ENCODE results near the gene MBOAT1. TPM values are rescaled to one million over a fixed set of nuclear protein-coding genes. Genes with fewer than 3 reads are reported as not detected.

Gene MBOAT1
- total RNA-seq, 1 donor from 2014 or later = 9.6 TPM

DNA sequence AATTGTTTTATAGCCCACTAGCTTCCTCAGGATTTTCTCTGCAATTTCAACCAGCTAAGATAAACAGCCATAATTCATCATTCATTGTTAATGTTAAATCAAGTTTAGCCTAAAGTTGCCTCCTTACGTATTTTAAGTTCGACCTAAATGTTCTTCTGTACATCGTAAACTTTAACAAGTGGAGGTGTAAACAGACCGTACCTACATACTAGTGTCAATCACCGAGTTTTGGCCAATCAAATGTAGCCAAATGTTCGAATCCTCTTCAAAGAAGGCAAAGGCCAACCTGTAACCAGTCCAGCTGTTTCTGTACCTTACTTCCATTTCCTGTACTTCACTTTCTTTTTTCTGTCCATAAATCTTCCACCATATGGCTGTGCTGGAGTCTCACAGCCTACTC lies 13.5 kb downstream of the MBOAT1 start:
- Histone ChIP-seq H3K4me3 (no peak overlapping the region), H3K27ac (peak overlapping the region; percentile 51), H3K36me3 (no peaks in the 10 kb centered on the region), H3K27me3 (no peaks in the 10 kb centered on the region), H3K4me1 (peaks cover 44% of the 10 kb centered on the region), H3K9me3 (no peaks in the 10 kb centered on the region)
- TF ChIP-seq CTCF (IDR thresholded peaks at IDR 0.05) = no peak
- TF ChIP-seq POLR2AphosphoS5 (IDR thresholded peaks at IDR 0.05; ENCODE audit: insufficient read depth in 1 of 2, low read depth in 1 of 2) = no peak
- no peak for TF ChIP-seq POLR2A (IDR thresholded peaks at IDR 0.05)
- intact Hi-C loops (cut with DNase I) = no loop called here
- no peak for DNase-seq (ENCODE audit: extremely low spot score in 2 of 2)

- no peaks in the 10 kb centered on the region for H3K27me3 ChIP-seq
- intact Hi-C loops (cut with DNase I) = no loop called here
- H3K4me1 ChIP-seq = peaks cover 40% of the 10 kb centered on the region
- DNase-seq (ENCODE audit: extremely low spot score in 2 of 2) = no peak
- H3K27ac ChIP-seq = peak overlapping the region; percentile 51
- TF ChIP-seq POLR2A (IDR thresholded peaks at IDR 0.05) (no peak), POLR2AphosphoS5 (IDR thresholded peaks at IDR 0.05; ENCODE audit: insufficient read depth in 1 of 2, low read depth in 1 of 2) (peak in 1 of 2 donors; percentile 2)
- H3K4me3 ChIP-seq = no peak overlapping the region
- no peaks in the 10 kb centered on the region for H3K9me3 ChIP-seq
- no peaks in the 10 kb centered on the region for H3K36me3 ChIP-seq
These were observed 14.0 kb downstream of the MBOAT1 start for GRCh38 chr6:20198156-20198774.

DNA sequence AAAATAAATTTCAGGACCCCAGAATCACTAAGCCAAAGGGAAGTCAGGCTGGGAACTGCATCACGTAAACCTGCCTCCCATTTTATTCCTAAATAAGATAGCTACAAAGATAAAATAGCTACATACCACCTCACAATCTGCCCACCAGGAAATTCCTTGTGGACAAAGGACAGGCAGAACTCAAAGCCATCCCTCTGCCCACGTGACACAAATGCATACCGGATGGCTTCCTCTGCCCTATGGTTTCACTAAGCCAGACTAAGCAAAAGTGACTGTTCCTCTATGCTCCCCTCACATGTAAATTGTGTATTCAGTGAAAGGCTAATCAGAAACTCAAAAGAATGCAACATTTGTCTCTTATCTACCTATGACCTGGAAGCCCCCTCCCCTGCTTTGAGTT lies 15.0 kb downstream of the MBOAT1 start:
- H3K9me3 ChIP-seq = no peaks in the 10 kb centered on the region
- H3K27ac ChIP-seq = peak overlapping the region; percentile 51
- peaks cover 30% of the 10 kb centered on the region for H3K4me1 ChIP-seq
- intact Hi-C loops (cut with DNase I) = no loop called here
- TF ChIP-seq POLR2AphosphoS5 (IDR thresholded peaks at IDR 0.05; ENCODE audit: insufficient read depth in 1 of 2, low read depth in 1 of 2) (no peak), CTCF (IDR thresholded peaks at IDR 0.05) (no peak), POLR2A (IDR thresholded peaks at IDR 0.05) (no peak)
- H3K36me3 ChIP-seq = no peaks in the 10 kb centered on the region
- no peaks in the 10 kb centered on the region for H3K27me3 ChIP-seq
- H3K4me3 ChIP-seq = no peak overlapping the region
- DNase-seq (ENCODE audit: extremely low spot score in 2 of 2) = no peak

GRCh38 chr6:20192625-20193024 lies 19.6 kb downstream of the MBOAT1 start:
- H3K27me3 ChIP-seq = no peaks in the 10 kb centered on the region
- intact Hi-C loops (cut with DNase I) = no loop called here
- DNase-seq (ENCODE audit: extremely low spot score in 2 of 2) = no peak
- no peak overlapping the region for H3K4me3 ChIP-seq
- H3K27ac ChIP-seq = no peak overlapping the region
- no peak for TF ChIP-seq POLR2AphosphoS5 (IDR thresholded peaks at IDR 0.05; ENCODE audit: insufficient read depth in 1 of 2, low read depth in 1 of 2)
- TF ChIP-seq CTCF (IDR thresholded peaks at IDR 0.05) = no peak
- no peak for TF ChIP-seq POLR2A (IDR thresholded peaks at IDR 0.05)
- no peaks in the 10 kb centered on the region for H3K36me3 ChIP-seq
- no peaks in the 10 kb centered on the region for H3K9me3 ChIP-seq
- H3K4me1 ChIP-seq = no peaks in the 10 kb centered on the region

DNA sequence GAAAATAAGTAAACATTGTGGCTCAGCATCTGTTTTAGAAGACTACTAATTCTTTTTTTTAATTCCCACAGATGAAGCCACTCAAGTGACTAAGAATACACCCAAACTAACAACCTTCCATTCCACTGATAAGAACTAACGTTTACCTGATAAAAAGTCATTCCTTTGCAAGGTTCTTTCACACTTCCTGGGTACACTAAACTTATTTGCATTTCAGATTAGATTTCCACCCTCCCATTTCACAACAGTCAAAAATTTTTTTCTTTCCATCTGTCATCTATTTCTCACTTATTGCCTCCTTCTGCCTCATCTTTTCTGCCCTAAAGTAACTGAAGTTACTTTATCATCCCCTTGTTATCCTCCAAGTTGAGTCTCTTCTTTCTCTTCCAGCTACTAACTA lies 20.3 kb downstream of the MBOAT1 start:
- Histone ChIP-seq H3K36me3 (no peaks in the 10 kb centered on the region), H3K4me3 (no peak overlapping the region), H3K27me3 (no peaks in the 10 kb centered on the region), H3K9me3 (no peaks in the 10 kb centered on the region), H3K27ac (no peak overlapping the region), H3K4me1 (no peaks in the 10 kb centered on the region)
- no peak for TF ChIP-seq POLR2AphosphoS5 (IDR thresholded peaks at IDR 0.05; ENCODE audit: insufficient read depth in 1 of 2, low read depth in 1 of 2)
- no peak for DNase-seq (ENCODE audit: extremely low spot score in 2 of 2)
- intact Hi-C loops (cut with DNase I) = no loop called here

- DNase-seq (ENCODE audit: extremely low spot score in 2 of 2) = no peak
- intact Hi-C loops (cut with DNase I) = no loop called here
These were observed 23.6 kb downstream of the MBOAT1 start for GRCh38 chr6:20188630-20189075.

More at GRCh38 chr6:20188630-20189075, 23.6 kb downstream of the MBOAT1 start:
- H3K9me3 ChIP-seq = no peaks in the 10 kb centered on the region
- H3K27me3 ChIP-seq = no peaks in the 10 kb centered on the region
- H3K4me1 ChIP-seq = peaks cover 1% of the 10 kb centered on the region
- TF ChIP-seq POLR2AphosphoS5 (IDR thresholded peaks at IDR 0.05; ENCODE audit: insufficient read depth in 1 of 2, low read depth in 1 of 2) (no peak), CTCF (IDR thresholded peaks at IDR 0.05) (no peak), POLR2A (IDR thresholded peaks at IDR 0.05) (no peak)
- H3K27ac ChIP-seq = no peak overlapping the region
- no peak overlapping the region for H3K4me3 ChIP-seq
- no peaks in the 10 kb centered on the region for H3K36me3 ChIP-seq
